Measurements from ENCODE around the gene FAIM2.
"Not testable (repeated sequence)": the region's sequence is repeated elsewhere in the genome, so short reads cannot be mapped to it uniquely, and the experiment has no call there.

The FAIM2 gene

GRCh38 chr12:49877066-49877465, 26.6 kb downstream of the FAIM2 start:
- DNase-seq: no peak

- no peak for DNase-seq
Measured at GRCh38 chr12:49876070-49876469, 27.6 kb downstream of the FAIM2 start.

GRCh38 chr12:49875115-49875720, 28.5 kb downstream of the FAIM2 start:
- DNase-seq: no peak

GRCh38 chr12:49874142-49874897, 29.4 kb downstream of the FAIM2 start:
- DNase-seq: no peak

GRCh38 chr12:49873361-49873934, 30.3 kb downstream of the FAIM2 start:
- DNase-seq: no peak

- DNase-seq: no peak
Measured at GRCh38 chr12:49872781-49873181, 30.9 kb downstream of the FAIM2 start.

GRCh38 chr12:49872381-49872780, 31.3 kb downstream of the FAIM2 start:
- no peak for DNase-seq

- not testable (repeated sequence) for DNase-seq
Measured at GRCh38 chr12:49871811-49872251, 31.9 kb downstream of the FAIM2 start.

GRCh38 chr12:49871263-49871561, 32.5 kb downstream of the FAIM2 start:
- no peak for DNase-seq

- DNase-seq: no peak
Measured at GRCh38 chr12:49870501-49871262, 33.0 kb downstream of the FAIM2 start.

- no peak for DNase-seq
Measured at GRCh38 chr12:49869816-49870500, 33.7 kb downstream of the FAIM2 start.

GRCh38 chr12:49868952-49869815, 34.5 kb downstream of the FAIM2 start:
- peak in 1 of 2 experiments; percentile 61 for DNase-seq

GRCh38 chr12:49868449-49868848, 35.3 kb downstream of the FAIM2 start:
- no peak for DNase-seq

- no peak for DNase-seq
Measured at GRCh38 chr12:49867570-49868341, 35.9 kb downstream of the FAIM2 start.

GRCh38 chr12:49866859-49867569, 36.7 kb downstream of the FAIM2 start:
- DNase-seq: peak; percentile 44 to 64

GRCh38 chr12:49865782-49866135, 37.9 kb downstream of the FAIM2 start:
- DNase-seq: no peak

GRCh38 chr12:49865109-49865781, 38.5 kb downstream of the FAIM2 start:
- DNase-seq: no peak

- DNase-seq: no peak
Measured at GRCh38 chr12:49864798-49865090, 39.0 kb downstream of the FAIM2 start.

GRCh38 chr12:49863946-49864797, 39.5 kb downstream of the FAIM2 start:
- DNase-seq: no peak
